DOHH2 (cell line): ENCODE results near the gene CRISPLD2.

Source experiments
- H3F3A ChIP-seq: fragments of 200-600 bp; sonication (generic), shearing (Covaris generic); 2 replicates; pipeline ENCODE4 v1.6.0; 2016; ENCODE audit warnings: antibody characterized with exemption, mild to moderate bottlenecking; ENCODE audit not compliant: control insufficient read depth, insufficient read depth
- H3K27ac ChIP-seq: fragments of 200-600 bp; sonication (generic); 2 replicates; pipeline ENCODE4 v1.5.1; 2014; ENCODE audit warnings: low read depth, mild to moderate bottlenecking, low read length, moderate library complexity
- H3K27me3 ChIP-seq: fragments of 200-600 bp; sonication (generic); 2 replicates; pipeline ENCODE4 v1.6.1; 2014; ENCODE audit warnings: mild to moderate bottlenecking, low read length, mixed read lengths; ENCODE audit not compliant: control insufficient read depth
- H3K36me3 ChIP-seq: fragments of 200-600 bp; sonication (generic); 2 replicates; pipeline ENCODE4 v1.6.1; 2014; ENCODE audit warnings: mild to moderate bottlenecking, low read length, moderate library complexity, mixed read lengths; ENCODE audit not compliant: control insufficient read depth
- H3K4me1 ChIP-seq: fragments of 200-600 bp; sonication (generic); 2 replicates; pipeline ENCODE4 v1.6.1; 2014; ENCODE audit warnings: mild to moderate bottlenecking, low read length, mixed read lengths; ENCODE audit not compliant: control insufficient read depth
- H3K4me2 ChIP-seq: fragments of 200-600 bp; sonication (generic); 2 replicates; pipeline ENCODE4 v1.6.0; 2014; ENCODE audit warnings: mild to moderate bottlenecking, low read length, moderate library complexity
- H3K4me3 ChIP-seq: fragments of 200-600 bp; sonication (generic); 2 replicates; pipeline ENCODE4 v1.5.1; 2014; ENCODE audit warnings: mild to moderate bottlenecking, low read length, mixed read lengths
- H3K79me2 ChIP-seq: fragments of 200-600 bp; sonication (generic); 2 replicates; pipeline ENCODE4 v1.6.1; 2014; ENCODE audit warnings: mild to moderate bottlenecking, low read length, mixed read lengths; ENCODE audit not compliant: control insufficient read depth
- H3K9me2 ChIP-seq: fragments of 200-600 bp; sonication (generic); replicated peaks from 2 replicates; pipeline ENCODE4 v1.6.1; 2014; ENCODE audit warnings: mild to moderate bottlenecking, low read length, mixed read lengths; ENCODE audit not compliant: control insufficient read depth
- H3K9me3 ChIP-seq: fragments of 200-600 bp; sonication (generic); 2 replicates; pipeline ENCODE4 v1.6.1; 2014; ENCODE audit warnings: antibody characterized with exemption, low read length, mixed read lengths; ENCODE audit not compliant: control insufficient read depth, insufficient read depth
- H4K20me1 ChIP-seq: fragments of 200-600 bp; sonication (generic); 2 replicates; pipeline ENCODE4 v1.6.0; 2014; ENCODE audit warnings: low read depth, mild to moderate bottlenecking, antibody characterized with exemption, low read length, moderate library complexity; ENCODE audit not compliant: control insufficient read depth, insufficient read depth
- EZH2phosphoT487 ChIP-seq: fragments of 200-600 bp; sonication (generic); IDR thresholded peaks from 2 replicates; pipeline ENCODE4 v1.6.1; 2017; ENCODE audit warnings: borderline replicate concordance, mild to moderate bottlenecking, antibody characterized with exemption, low read length, moderate library complexity, mixed read lengths
- TF ChIP-seq, protein P1 (sequence below): fragments of 200-600 bp; sonication (generic); IDR thresholded peaks from one replicate; pipeline ENCODE4 v1.5.1; 2014; ENCODE audit warnings: antibody characterized with exemption, mild to moderate bottlenecking, low read depth, low read length; ENCODE audit not compliant: poor library complexity, severe bottlenecking

CRISPLD2 gene

DNA sequence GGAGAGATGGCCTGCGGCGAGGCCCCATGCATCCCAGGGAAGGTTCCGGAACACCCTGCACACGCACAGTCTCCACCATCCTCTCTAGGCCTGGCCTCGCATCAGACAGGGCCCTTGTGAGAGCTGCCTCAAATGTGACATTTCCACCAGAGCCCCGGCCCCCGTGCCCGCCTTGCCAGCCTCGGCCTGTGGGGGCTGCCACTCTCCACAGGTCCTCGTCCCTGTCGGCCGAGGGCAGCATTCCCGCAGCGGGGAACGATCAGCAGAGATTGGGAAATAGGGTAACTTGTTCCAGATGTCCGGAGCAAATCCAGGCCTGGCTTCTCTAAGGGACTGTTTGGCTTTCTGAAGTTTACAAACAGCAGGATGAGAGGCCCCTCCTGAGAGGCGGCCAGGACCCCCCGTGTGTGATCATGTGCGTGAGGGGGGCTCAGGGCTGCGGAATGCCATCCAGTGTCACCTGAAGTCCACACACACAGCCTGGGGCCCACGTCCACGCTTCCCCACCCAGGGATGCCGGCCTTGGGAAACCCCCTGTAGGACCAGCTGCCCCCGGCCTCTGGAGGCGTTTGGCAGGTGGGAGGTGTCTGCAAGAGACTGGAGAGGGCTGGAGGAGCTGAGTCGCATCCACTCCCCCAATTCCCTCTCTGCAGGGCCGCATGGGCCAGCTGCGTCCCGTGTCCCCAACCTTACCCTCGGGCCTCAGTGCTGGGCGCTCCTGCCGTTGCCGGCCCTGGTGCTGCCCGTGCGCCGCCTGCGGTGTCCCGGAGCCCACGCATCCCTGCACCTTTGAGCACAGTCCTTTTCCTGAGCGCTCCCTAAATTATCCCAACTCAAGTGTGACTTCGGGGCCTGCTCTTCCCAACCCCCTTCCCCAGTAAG is 121.1 kb downstream of the CRISPLD2 start:
- Histone ChIP-seq H3K79me2 (no peaks in the 10 kb centered on the region), H3K36me3 (no peaks in the 10 kb centered on the region), H3K4me1 (no peaks in the 10 kb centered on the region), H3K9me2 (no peaks in the 10 kb centered on the region), H3K9me3 (no peaks in the 10 kb centered on the region), H3K27me3 (no peaks in the 10 kb centered on the region), H3F3A (no peaks in the 10 kb centered on the region), H3K27ac (no peak overlapping the region), H4K20me1 (no peaks in the 10 kb centered on the region), H3K4me3 (no peak overlapping the region), H3K4me2 (no peak overlapping the region)
- TF ChIP-seq, protein P1, sequence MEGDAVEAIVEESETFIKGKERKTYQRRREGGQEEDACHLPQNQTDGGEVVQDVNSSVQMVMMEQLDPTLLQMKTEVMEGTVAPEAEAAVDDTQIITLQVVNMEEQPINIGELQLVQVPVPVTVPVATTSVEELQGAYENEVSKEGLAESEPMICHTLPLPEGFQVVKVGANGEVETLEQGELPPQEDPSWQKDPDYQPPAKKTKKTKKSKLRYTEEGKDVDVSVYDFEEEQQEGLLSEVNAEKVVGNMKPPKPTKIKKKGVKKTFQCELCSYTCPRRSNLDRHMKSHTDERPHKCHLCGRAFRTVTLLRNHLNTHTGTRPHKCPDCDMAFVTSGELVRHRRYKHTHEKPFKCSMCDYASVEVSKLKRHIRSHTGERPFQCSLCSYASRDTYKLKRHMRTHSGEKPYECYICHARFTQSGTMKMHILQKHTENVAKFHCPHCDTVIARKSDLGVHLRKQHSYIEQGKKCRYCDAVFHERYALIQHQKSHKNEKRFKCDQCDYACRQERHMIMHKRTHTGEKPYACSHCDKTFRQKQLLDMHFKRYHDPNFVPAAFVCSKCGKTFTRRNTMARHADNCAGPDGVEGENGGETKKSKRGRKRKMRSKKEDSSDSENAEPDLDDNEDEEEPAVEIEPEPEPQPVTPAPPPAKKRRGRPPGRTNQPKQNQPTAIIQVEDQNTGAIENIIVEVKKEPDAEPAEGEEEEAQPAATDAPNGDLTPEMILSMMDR: no peak
- TF ChIP-seq EZH2phosphoT487: no peak

GRCh38 chr16:84941921-84942320 is 122.1 kb downstream of the CRISPLD2 start:
- H3F3A ChIP-seq: no peaks in the 10 kb centered on the region
- no peak overlapping the region for H3K4me2 ChIP-seq

GRCh38 chr16:84942786-84943185 is 123.0 kb downstream of the CRISPLD2 start:
- no peaks in the 10 kb centered on the region for H3K36me3 ChIP-seq
- no peak for TF ChIP-seq EZH2phosphoT487
- TF ChIP-seq, protein P1: no peak
- no peaks in the 10 kb centered on the region for H3K9me3 ChIP-seq
- no peak overlapping the region for H3K4me2 ChIP-seq
- H3K4me3 ChIP-seq: no peak overlapping the region
- H3K9me2 ChIP-seq: no peaks in the 10 kb centered on the region
- no peak overlapping the region for H3K27ac ChIP-seq
- no peaks in the 10 kb centered on the region for H3K4me1 ChIP-seq
- H3K27me3 ChIP-seq: no peaks in the 10 kb centered on the region
- no peaks in the 10 kb centered on the region for H4K20me1 ChIP-seq
- no peaks in the 10 kb centered on the region for H3K79me2 ChIP-seq
- H3F3A ChIP-seq: no peaks in the 10 kb centered on the region

More at GRCh38 chr16:84941921-84942320, 122.1 kb downstream of the CRISPLD2 start:
- Histone ChIP-seq H3K79me2 (no peaks in the 10 kb centered on the region), H3K27me3 (no peaks in the 10 kb centered on the region), H3K9me2 (no peaks in the 10 kb centered on the region), H4K20me1 (no peaks in the 10 kb centered on the region), H3K4me3 (no peak overlapping the region), H3K27ac (no peak overlapping the region), H3K36me3 (no peaks in the 10 kb centered on the region), H3K4me1 (no peaks in the 10 kb centered on the region), H3K9me3 (no peaks in the 10 kb centered on the region)
- TF ChIP-seq, protein P1: no peak
- TF ChIP-seq EZH2phosphoT487: no peak
